Lower leg skin (tissue), 3 donors: ENCODE results near the gene ADAM10.

Experiments used
- POLR2A ChIP-seq, 2 donors: fragments of 450-650 bp; IDR thresholded peaks; one replicate each; pipeline ENCODE4 v1.6.1; 2016 to 2017; ENCODE audit warnings: antibody characterized with exemption in 2 of 2, mild to moderate bottlenecking in 1 of 2, moderate library complexity in 1 of 2
- TF ChIP-seq, protein P1 (sequence below), 3 donors: fragments of 450-650 bp; IDR thresholded peaks; one replicate each; pipeline ENCODE4 v1.5.1; 2016; ENCODE audit warnings: antibody characterized with exemption in 3 of 3, mild to moderate bottlenecking in 3 of 3, moderate library complexity in 2 of 3

DNA sequence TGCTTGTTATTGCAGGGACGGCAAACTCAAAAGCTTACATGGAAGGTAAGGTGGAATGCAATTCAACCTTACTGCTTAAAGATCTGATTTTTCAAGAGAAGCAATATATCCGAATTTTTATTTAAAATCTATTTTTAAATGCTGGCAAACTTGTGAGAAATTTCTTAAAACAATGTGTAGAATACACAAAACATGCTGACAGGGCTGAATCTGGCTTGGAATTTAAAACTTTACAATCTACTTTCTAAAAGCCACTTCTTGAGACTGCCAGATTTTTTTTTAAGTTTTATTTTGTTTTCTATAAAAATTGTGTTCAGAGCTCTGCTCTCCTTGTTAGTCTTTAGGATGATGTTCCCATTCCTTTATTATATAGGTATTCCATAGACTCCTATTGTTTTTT, 146.7 kb downstream of the ADAM10 start:
- TF ChIP-seq, protein P1, sequence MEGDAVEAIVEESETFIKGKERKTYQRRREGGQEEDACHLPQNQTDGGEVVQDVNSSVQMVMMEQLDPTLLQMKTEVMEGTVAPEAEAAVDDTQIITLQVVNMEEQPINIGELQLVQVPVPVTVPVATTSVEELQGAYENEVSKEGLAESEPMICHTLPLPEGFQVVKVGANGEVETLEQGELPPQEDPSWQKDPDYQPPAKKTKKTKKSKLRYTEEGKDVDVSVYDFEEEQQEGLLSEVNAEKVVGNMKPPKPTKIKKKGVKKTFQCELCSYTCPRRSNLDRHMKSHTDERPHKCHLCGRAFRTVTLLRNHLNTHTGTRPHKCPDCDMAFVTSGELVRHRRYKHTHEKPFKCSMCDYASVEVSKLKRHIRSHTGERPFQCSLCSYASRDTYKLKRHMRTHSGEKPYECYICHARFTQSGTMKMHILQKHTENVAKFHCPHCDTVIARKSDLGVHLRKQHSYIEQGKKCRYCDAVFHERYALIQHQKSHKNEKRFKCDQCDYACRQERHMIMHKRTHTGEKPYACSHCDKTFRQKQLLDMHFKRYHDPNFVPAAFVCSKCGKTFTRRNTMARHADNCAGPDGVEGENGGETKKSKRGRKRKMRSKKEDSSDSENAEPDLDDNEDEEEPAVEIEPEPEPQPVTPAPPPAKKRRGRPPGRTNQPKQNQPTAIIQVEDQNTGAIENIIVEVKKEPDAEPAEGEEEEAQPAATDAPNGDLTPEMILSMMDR (IDR thresholded peaks at IDR 0.05), result no peak
- no peak for TF ChIP-seq POLR2A (IDR thresholded peaks at IDR 0.05)
